Neural crest cell (in vitro differentiated cells): ENCODE measurements around the gene HERC3. TPM values are rescaled to one million over a fixed set of nuclear protein-coding genes. Genes with fewer than 3 reads are reported as not detected.

Experiments
- DNase-seq: peaks from one replicate; pipeline ENCODE4 v3.0.0; 2021; ENCODE audit warnings: low read depth, mixed read lengths, low spot score
- H3K27ac Mint-ChIP-seq: one replicate; pipeline ENCODE4 v1.8.0; 2021; ENCODE audit warnings: mild to moderate bottlenecking, mixed read lengths; ENCODE audit not compliant: unreplicated experiment
- H3K27me3 Mint-ChIP-seq: 2 replicates; pipeline ENCODE4 v1.8.0; 2021; ENCODE audit warnings: low read depth, mild to moderate bottlenecking, mixed read lengths
- H3K36me3 Mint-ChIP-seq: 2 replicates; pipeline ENCODE4 v1.8.0; 2021; ENCODE audit warnings: low read depth, mild to moderate bottlenecking, mixed read lengths
- H3K4me1 Mint-ChIP-seq: 2 replicates; pipeline ENCODE4 v1.8.0; 2021; ENCODE audit warnings: mixed read lengths
- H3K4me3 Mint-ChIP-seq: one replicate; pipeline ENCODE4 v1.8.0; 2021; ENCODE audit warnings: mild to moderate bottlenecking, mixed read lengths
- H3K9me3 Mint-ChIP-seq: 2 replicates; pipeline ENCODE4 v1.8.0; 2021; ENCODE audit warnings: mixed read lengths
- total RNA-seq: library from RNA; stranded (reverse); gene quantifications from 2 replicates; pipeline ENCODE4 v1.2.1, GENCODE V29; 2021
- TF ChIP-seq, protein P1 (sequence below): fragments of 200-600 bp; sonication (generic); conservative IDR thresholded peaks from 2 replicates; pipeline ENCODE4 v1.5.0; 2021; ENCODE audit warnings: antibody characterized with exemption, mild to moderate bottlenecking

Gene HERC3
- total RNA-seq, 1 donor from 2014 or later: 6.5 TPM

DNA sequence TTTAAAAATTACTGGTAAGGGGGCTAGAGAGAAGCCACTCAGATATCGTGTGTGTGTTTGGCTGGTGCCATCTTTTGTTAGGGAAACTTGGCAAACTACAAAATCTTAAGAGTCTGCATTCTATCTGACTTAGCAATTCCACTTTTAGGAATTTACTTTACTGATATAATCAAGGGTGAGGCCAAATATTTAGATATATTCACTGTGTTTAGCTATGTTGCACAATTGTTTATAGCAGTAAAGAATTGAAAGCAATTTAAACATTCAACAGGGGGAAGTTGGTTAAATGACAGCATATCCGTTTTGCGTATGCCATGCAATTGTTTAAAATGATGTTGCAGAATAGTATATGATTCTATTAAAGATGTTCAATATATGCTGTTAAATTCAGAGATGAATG lies 6.4 kb upstream of the HERC3 start:
- peaks cover 40% of the 10 kb centered on the region for H3K27me3 Mint-ChIP-seq
- no peak for DNase-seq
- H3K4me1 Mint-ChIP-seq: no peaks in the 10 kb centered on the region
- no peak overlapping the region for H3K4me3 Mint-ChIP-seq
- H3K9me3 Mint-ChIP-seq: no peaks in the 10 kb centered on the region
- no peaks in the 10 kb centered on the region for H3K36me3 Mint-ChIP-seq
- H3K27ac Mint-ChIP-seq: no peak overlapping the region
- TF ChIP-seq, protein P1, sequence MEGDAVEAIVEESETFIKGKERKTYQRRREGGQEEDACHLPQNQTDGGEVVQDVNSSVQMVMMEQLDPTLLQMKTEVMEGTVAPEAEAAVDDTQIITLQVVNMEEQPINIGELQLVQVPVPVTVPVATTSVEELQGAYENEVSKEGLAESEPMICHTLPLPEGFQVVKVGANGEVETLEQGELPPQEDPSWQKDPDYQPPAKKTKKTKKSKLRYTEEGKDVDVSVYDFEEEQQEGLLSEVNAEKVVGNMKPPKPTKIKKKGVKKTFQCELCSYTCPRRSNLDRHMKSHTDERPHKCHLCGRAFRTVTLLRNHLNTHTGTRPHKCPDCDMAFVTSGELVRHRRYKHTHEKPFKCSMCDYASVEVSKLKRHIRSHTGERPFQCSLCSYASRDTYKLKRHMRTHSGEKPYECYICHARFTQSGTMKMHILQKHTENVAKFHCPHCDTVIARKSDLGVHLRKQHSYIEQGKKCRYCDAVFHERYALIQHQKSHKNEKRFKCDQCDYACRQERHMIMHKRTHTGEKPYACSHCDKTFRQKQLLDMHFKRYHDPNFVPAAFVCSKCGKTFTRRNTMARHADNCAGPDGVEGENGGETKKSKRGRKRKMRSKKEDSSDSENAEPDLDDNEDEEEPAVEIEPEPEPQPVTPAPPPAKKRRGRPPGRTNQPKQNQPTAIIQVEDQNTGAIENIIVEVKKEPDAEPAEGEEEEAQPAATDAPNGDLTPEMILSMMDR: no peak

DNA sequence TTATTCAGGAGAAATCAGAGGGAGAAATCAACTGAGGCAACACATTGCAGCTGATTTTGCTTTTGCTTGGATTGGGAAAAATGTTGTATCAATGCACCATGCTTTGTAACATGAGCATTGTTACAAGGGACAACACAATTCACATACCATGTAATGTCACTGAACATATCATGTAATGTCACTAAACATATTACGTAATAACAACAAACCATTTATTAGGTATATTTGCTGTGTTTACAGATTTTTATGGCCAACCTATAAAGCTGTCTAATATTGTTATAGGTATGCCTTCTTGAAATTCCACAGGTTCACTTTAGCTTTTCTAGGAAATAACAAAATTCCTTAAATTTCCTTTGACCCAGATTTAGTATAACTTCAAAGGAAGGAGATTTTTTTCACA lies 5.0 kb upstream of the HERC3 start:
- Mint-ChIP-seq H3K9me3 (no peaks in the 10 kb centered on the region), H3K4me3 (no peak overlapping the region), H3K36me3 (no peaks in the 10 kb centered on the region), H3K27ac (no peak overlapping the region), H3K27me3 (peaks cover 53% of the 10 kb centered on the region), H3K4me1 (peaks cover 11% of the 10 kb centered on the region)
- DNase-seq: no peak
- TF ChIP-seq, protein P1: no peak

DNA sequence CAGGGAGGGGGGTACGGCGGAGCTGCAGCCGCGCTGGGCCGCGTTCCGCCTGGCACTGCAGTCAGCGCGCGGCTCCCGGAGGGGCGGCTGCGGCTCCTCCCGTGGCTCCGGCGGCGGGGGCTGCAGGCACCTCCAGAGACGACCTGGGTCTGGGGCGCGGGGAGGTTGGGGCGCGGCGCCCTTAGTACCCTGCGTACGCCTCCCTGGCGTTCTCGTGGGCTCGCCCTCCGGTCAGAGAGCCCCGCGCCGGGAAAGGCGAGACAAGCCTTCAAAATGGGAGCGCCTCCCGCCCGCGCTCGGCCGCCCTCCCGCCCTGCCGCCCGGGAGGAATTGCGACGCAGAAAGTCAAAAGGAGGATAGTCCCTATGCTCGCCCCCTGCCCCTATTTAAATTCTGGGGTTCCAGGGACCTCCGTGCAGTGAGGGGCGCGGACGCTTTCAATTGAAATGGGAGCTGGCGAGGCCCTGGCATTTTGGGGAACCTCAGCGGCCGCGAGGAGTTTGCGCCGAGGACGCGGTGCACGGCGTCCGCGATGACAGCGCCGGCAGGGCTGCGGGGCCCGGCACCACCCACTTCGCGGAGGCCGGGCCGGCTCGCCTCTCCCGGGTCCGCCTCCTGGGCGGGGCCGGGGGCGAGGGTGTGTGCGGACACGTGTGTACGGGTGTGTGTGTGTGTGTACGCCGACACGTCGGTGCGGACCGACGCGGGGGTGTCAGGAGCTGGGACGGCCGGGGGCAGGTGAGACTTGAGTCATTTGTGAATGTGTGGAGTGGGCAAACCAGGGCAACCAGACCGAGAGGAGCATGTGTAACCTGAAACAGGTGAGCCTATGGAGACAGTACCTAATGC lies 544 bp downstream of the HERC3 start:
- peaks cover 57% of the 10 kb centered on the region for H3K27me3 Mint-ChIP-seq
- no peaks in the 10 kb centered on the region for H3K9me3 Mint-ChIP-seq
- no peaks in the 10 kb centered on the region for H3K36me3 Mint-ChIP-seq
- TF ChIP-seq, protein P1: no peak
- H3K27ac Mint-ChIP-seq: peak overlapping the region; percentile 39
- peak; percentile 33 for DNase-seq
- H3K4me1 Mint-ChIP-seq: peaks cover 17% of the 10 kb centered on the region
- peak overlapping the region; percentile 93 for H3K4me3 Mint-ChIP-seq

DNA sequence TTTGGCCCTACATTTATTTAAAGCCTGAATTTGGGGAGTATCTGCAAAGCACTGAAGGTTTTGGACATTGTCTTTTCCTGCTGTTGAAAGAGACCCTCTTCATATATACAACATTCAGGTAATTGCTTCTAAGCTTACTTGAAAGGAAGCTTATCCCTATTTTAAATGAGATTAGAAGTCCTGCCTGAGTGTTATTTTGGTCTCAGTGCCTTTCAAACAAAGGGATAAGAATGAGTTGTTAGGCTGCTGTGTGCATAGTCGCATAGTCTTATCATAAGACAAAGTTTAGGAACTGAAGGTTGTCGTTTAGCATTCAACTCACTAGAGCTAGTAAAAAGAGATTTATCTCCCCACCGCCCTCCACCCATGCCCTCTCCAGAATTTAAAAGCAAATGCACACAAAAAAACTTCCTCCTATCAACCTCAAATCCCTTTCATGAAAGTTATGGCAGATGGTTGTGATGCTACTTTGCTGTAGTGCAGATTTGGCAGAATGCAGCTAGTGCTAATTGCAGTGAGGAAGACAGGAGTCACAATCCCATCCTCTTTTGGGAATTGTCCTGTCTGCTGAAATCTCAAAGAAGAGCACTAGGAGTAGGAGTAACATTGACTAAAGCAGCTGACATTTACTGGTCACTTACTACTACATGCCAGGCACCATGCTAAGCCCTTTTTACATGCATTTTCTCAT lies 5.8 kb downstream of the HERC3 start:
- no peak overlapping the region for H3K27ac Mint-ChIP-seq
- H3K4me1 Mint-ChIP-seq: peaks cover 6% of the 10 kb centered on the region
- H3K27me3 Mint-ChIP-seq: peaks cover 16% of the 10 kb centered on the region
- no peaks in the 10 kb centered on the region for H3K36me3 Mint-ChIP-seq
- no peak overlapping the region for H3K4me3 Mint-ChIP-seq
- no peaks in the 10 kb centered on the region for H3K9me3 Mint-ChIP-seq
- TF ChIP-seq, protein P1: no peak
- no peak for DNase-seq

DNA sequence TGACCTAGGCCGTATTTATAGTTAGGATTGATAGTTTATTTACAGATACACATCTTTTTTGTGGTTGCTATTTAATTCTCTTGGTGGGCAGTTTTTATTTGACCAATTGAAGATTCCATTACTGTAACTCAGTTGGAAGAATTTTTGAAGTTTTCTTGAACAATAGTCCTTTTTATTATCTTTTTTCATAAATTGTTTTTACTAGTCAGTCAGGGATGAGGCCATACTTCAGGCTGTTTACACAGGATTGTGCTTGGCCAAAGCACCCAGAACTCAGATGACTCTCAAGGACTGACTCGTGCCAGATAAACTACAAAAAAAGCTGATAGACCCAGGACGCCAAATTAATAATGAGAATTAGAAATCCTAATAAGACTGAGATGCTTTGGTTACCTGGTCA lies 7.0 kb downstream of the HERC3 start:
- Mint-ChIP-seq H3K27ac (no peak overlapping the region), H3K4me3 (no peak overlapping the region), H3K27me3 (peaks cover 4% of the 10 kb centered on the region), H3K4me1 (no peaks in the 10 kb centered on the region), H3K36me3 (no peaks in the 10 kb centered on the region), H3K9me3 (no peaks in the 10 kb centered on the region)
- no peak for DNase-seq
- TF ChIP-seq, protein P1: no peak
